GM21526 (cell line): Measurements from ENCODE around the gene TCEA3.

Experiments
- ATAC-seq: cut with Tn5 transposase; IDR thresholded peaks from one replicate; pipeline ENCODE4 v1.9.1; 2021; ENCODE audit warnings: moderate library complexity; ENCODE audit not compliant: unreplicated experiment, low FRiP score

TCEA3 gene

GRCh38 chr1:23424293-23425192, at the start of gene TCEA3:
TCEA3 (minus strand) TSS chr1:23424748; CDS start chr1:23424633, 115 bp downstream.
- no peak for ATAC-seq

- ATAC-seq, result no peak
These were observed 48.7 kb upstream of the TCEA3 start for GRCh38 chr1:23473037-23473800.

- no peak for ATAC-seq
These were observed 47.9 kb upstream of the TCEA3 start for GRCh38 chr1:23472351-23473036.

GRCh38 chr1:23471473-23472075, 47.0 kb upstream of the TCEA3 start:
- no peak for ATAC-seq

GRCh38 chr1:23470282-23471070, 45.9 kb upstream of the TCEA3 start:
- no peak for ATAC-seq

- no peak for ATAC-seq
These were observed 44.9 kb upstream of the TCEA3 start for GRCh38 chr1:23469372-23469982.

GRCh38 chr1:23466423-23466989, 42.0 kb upstream of the TCEA3 start:
- no peak for ATAC-seq

- ATAC-seq, result no peak
These were observed 38.7 kb upstream of the TCEA3 start for GRCh38 chr1:23463286-23463685.

- ATAC-seq, result no peak
These were observed 38.2 kb upstream of the TCEA3 start for GRCh38 chr1:23462766-23463165.

- no peak for ATAC-seq
These were observed 36.5 kb upstream of the TCEA3 start for GRCh38 chr1:23461050-23461449.

- ATAC-seq, result no peak
These were observed 36.0 kb upstream of the TCEA3 start for GRCh38 chr1:23460519-23460918.

- no peak for ATAC-seq
These were observed 34.8 kb upstream of the TCEA3 start for GRCh38 chr1:23459338-23459757.

- ATAC-seq, result no peak
These were observed 31.7 kb upstream of the TCEA3 start for GRCh38 chr1:23456226-23456625.

- ATAC-seq, result no peak
These were observed 29.0 kb upstream of the TCEA3 start for GRCh38 chr1:23453455-23454000.

- ATAC-seq, result no peak
These were observed 27.5 kb upstream of the TCEA3 start for GRCh38 chr1:23452011-23452411.

GRCh38 chr1:23451441-23451840, 26.9 kb upstream of the TCEA3 start:
- ATAC-seq, result no peak

GRCh38 chr1:23450894-23451293, 26.3 kb upstream of the TCEA3 start:
- no peak for ATAC-seq

GRCh38 chr1:23449958-23450357, 25.4 kb upstream of the TCEA3 start:
- ATAC-seq, result no peak

- ATAC-seq, result no peak
These were observed 24.8 kb upstream of the TCEA3 start for GRCh38 chr1:23449306-23449705.
